IMR-90 (cell line): Measurements from ENCODE around the gene G3BP1. TPM values are rescaled to one million over a fixed set of nuclear protein-coding genes. Genes with fewer than 3 reads are reported as not detected.

Experiments
- ATAC-seq: fragments of 200-7000 bp; cut with Tn5 transposase; 2 replicates; pipeline ENCODE4 v1.9.1; 2020; ENCODE audit warnings: low read depth, mild to moderate bottlenecking, moderate library complexity
- BruUV-seq: library from RNA; stranded (reverse); fragments of 400-500 nt; replicated peaks from 2 replicates; lab custom pipeline; 2021; lab: Mats Ljungman, UMichigan
- CTCF ChIA-PET: fragments of 300-600 bp; formaldehyde crosslinking; extraction: SDS; loops from one replicate; lab custom pipeline; 2021; ENCODE audit warnings: antibody characterized with exemption; lab: Yijun Ruan, JAX
- POLR2A ChIA-PET: fragments of 300-600 bp; sonication (Branson Sonifier 250); formaldehyde crosslinking; loops from one replicate; lab custom pipeline; 2022; ENCODE audit warnings: antibody characterized with exemption; ENCODE audit not compliant: unreplicated experiment; lab: Charles Lee
- DNase-seq: peaks from one replicate; pipeline ENCODE4 v3.0.0; 2013
- H2AFZ ChIP-seq: replicated peaks from 2 replicates; pipeline ENCODE3; 2013; ENCODE audit warnings: low read length, mild to moderate bottlenecking; ENCODE audit not compliant: poor library complexity
- H2AK5ac ChIP-seq: 2 replicates; pipeline ENCODE4 v1.6.1; 2013; ENCODE audit warnings: low read depth, low read length, inconsistent platforms
- H2AK9ac ChIP-seq: replicated peaks from 2 replicates; pipeline ENCODE3; 2013; ENCODE audit warnings: mild to moderate bottlenecking, low read depth, low read length, moderate library complexity; ENCODE audit not compliant: poor library complexity
- H2BK120ac ChIP-seq: 2 replicates; pipeline ENCODE4 v1.6.1; 2013; ENCODE audit warnings: low read depth, low read length, inconsistent platforms
- H2BK15ac ChIP-seq: 3 replicates; pipeline ENCODE4 v1.6.1; 2013; ENCODE audit warnings: low read depth, low read length, inconsistent platforms
- H2BK20ac ChIP-seq: 2 replicates; pipeline ENCODE4 v1.6.1; 2013; ENCODE audit warnings: low read depth, mild to moderate bottlenecking, inconsistent platforms, low read length, moderate library complexity
- H2BK5ac ChIP-seq: 2 replicates; pipeline ENCODE4 v1.6.1; 2013; ENCODE audit warnings: mild to moderate bottlenecking, low read depth, low read length, inconsistent platforms; ENCODE audit not compliant: poor library complexity, severe bottlenecking
- H3K14ac ChIP-seq: replicated peaks from 2 replicates; pipeline ENCODE4 v1.6.1; 2013; ENCODE audit warnings: low read depth, low read length, inconsistent platforms
- H3K18ac ChIP-seq: 2 replicates; pipeline ENCODE4 v1.6.1; 2013; ENCODE audit warnings: low read depth, low read length, control low read depth
- H3K23ac ChIP-seq: 2 replicates; pipeline ENCODE4 v1.6.1; 2013; ENCODE audit warnings: low read depth, low read length, inconsistent platforms
- H3K27ac ChIP-seq: 2 replicates; pipeline ENCODE4 v1.5.1; 2013; ENCODE audit warnings: mild to moderate bottlenecking, control low read depth, low read length; ENCODE audit not compliant: insufficient read depth
- H3K27me3 ChIP-seq: 2 replicates; pipeline ENCODE4 v1.6.1; 2013; ENCODE audit warnings: low read length; ENCODE audit not compliant: control insufficient read depth, insufficient read depth
- H3K36me3 ChIP-seq: 2 replicates; pipeline ENCODE4 v1.6.1; 2013; ENCODE audit warnings: low read length, mixed read lengths; ENCODE audit not compliant: control insufficient read depth, insufficient read depth
- H3K4ac ChIP-seq: 2 replicates; pipeline ENCODE4 v1.6.1; 2013; ENCODE audit warnings: low read depth, low read length, inconsistent platforms
- H3K4me1 ChIP-seq: 2 replicates; pipeline ENCODE4 v1.6.1; 2013; ENCODE audit warnings: low read length, mixed read lengths; ENCODE audit not compliant: control insufficient read depth, insufficient read depth
- H3K4me2 ChIP-seq: 2 replicates; pipeline ENCODE4 v1.6.1; 2013; ENCODE audit warnings: low read depth, mild to moderate bottlenecking, control low read depth, low read length, moderate library complexity
- H3K4me3 ChIP-seq: 2 replicates; pipeline ENCODE4 v1.5.1; 2013; ENCODE audit warnings: low read depth, mild to moderate bottlenecking, control low read depth, low read length, moderate library complexity; ENCODE audit not compliant: insufficient read depth
- H3K56ac ChIP-seq: 2 replicates; pipeline ENCODE4 v1.6.1; 2013; ENCODE audit warnings: low read length, inconsistent platforms; ENCODE audit not compliant: insufficient read depth; ENCODE audit errors: extremely low read depth
- H3K79me1 ChIP-seq, 2 experiments: 2 replicates each; pipeline ENCODE4 v1.6.1; 2013; ENCODE audit warnings: low read length in 2 of 2, inconsistent platforms in 1 of 2, low read depth in 1 of 2
- H3K9ac ChIP-seq: 2 replicates; pipeline ENCODE4 v1.6.1; 2013; ENCODE audit warnings: low read depth, low read length, control low read depth
- H3K9me1 ChIP-seq: 2 replicates; pipeline ENCODE4 v1.6.1; 2013; ENCODE audit warnings: low read length, inconsistent platforms; ENCODE audit not compliant: insufficient read depth
- H3K9me3 ChIP-seq: 2 replicates; pipeline ENCODE4 v1.6.1; 2013; ENCODE audit warnings: low read length; ENCODE audit not compliant: control insufficient read depth, insufficient read depth
- H4K20me1 ChIP-seq: 2 replicates; pipeline ENCODE4 v1.6.1; 2013; ENCODE audit warnings: low read length, inconsistent platforms; ENCODE audit not compliant: insufficient read depth
- H4K5ac ChIP-seq: 2 replicates; pipeline ENCODE4 v1.6.1; 2013; ENCODE audit warnings: mild to moderate bottlenecking, low read depth, low read length, control low read depth
- H4K8ac ChIP-seq, 2 experiments: 2 replicates each; pipeline ENCODE4 v1.6.1; 2013; ENCODE audit warnings: low read depth in 2 of 2, low read length in 2 of 2, control low read depth in 1 of 2, inconsistent platforms in 1 of 2
- H4K91ac ChIP-seq: 2 replicates; pipeline ENCODE4 v1.6.1; 2013; ENCODE audit warnings: low read depth, low read length, inconsistent platforms; ENCODE audit not compliant: insufficient read depth
- CEBPB ChIP-seq: IDR thresholded peaks from 2 replicates; pipeline ENCODE4 v1.6.1; 2012; ENCODE audit warnings: low read depth, low read length, improper control_type of control experiment
- CHD1 ChIP-seq: IDR thresholded peaks from 2 replicates; pipeline ENCODE4 v1.6.1; 2012; ENCODE audit warnings: low read depth, low read length, improper control_type of control experiment
- CTCF ChIP-seq: conservative IDR thresholded peaks from 2 replicates; pipeline ENCODE4 v1.5.1; 2012; ENCODE audit warnings: mild to moderate bottlenecking, low read depth, low read length, improper control_type of control experiment
- ELK1 ChIP-seq: fragments of 150-350 bp; IDR thresholded peaks from 2 replicates; pipeline ENCODE4 v1.6.1; 2016; ENCODE audit warnings: low read depth, mild to moderate bottlenecking, low read length, moderate library complexity, borderline replicate concordance
- FOS ChIP-seq: fragments of 150-350 bp; IDR thresholded peaks from 2 replicates; pipeline ENCODE4 v1.6.1; 2016; ENCODE audit warnings: low read depth, low read length
- MAFK ChIP-seq: IDR thresholded peaks from 2 replicates; pipeline ENCODE4 v1.6.1; 2012; ENCODE audit warnings: low read depth, low read length, improper control_type of control experiment
- MAZ ChIP-seq: IDR thresholded peaks from 2 replicates; pipeline ENCODE4 v1.6.1; 2012; ENCODE audit warnings: low read depth, mild to moderate bottlenecking, low read length, improper control_type of control experiment, moderate library complexity, borderline replicate concordance
- MXI1 ChIP-seq: IDR thresholded peaks from 2 replicates; pipeline ENCODE4 v1.6.1; 2012; ENCODE audit warnings: low read depth, mild to moderate bottlenecking, low read length, moderate library complexity, borderline replicate concordance
- NFE2L2 ChIP-seq: fragments of 150-350 bp; IDR thresholded peaks from 2 replicates; pipeline ENCODE4 v1.6.1; 2016; ENCODE audit warnings: low read depth, mild to moderate bottlenecking, low read length
- POLR2A ChIP-seq: IDR thresholded peaks from 2 replicates; pipeline ENCODE4 v1.6.1; 2012; ENCODE audit warnings: mild to moderate bottlenecking, low read depth, low read length
- RAD21 ChIP-seq: IDR thresholded peaks from 2 replicates; pipeline ENCODE4 v1.6.1; 2012; ENCODE audit warnings: low read length, improper control_type of control experiment
- RCOR1 ChIP-seq: IDR thresholded peaks from 2 replicates; pipeline ENCODE4 v1.6.1; 2012; ENCODE audit warnings: mild to moderate bottlenecking, low read length, improper control_type of control experiment; ENCODE audit not compliant: insufficient replicate concordance
- RFX5 ChIP-seq: IDR thresholded peaks from 2 replicates; pipeline ENCODE4 v1.8.0; 2012; ENCODE audit warnings: low read depth, mild to moderate bottlenecking, low read length, moderate library complexity
- SMC3 ChIP-seq: fragments of 150-350 bp; IDR thresholded peaks from 2 replicates; pipeline ENCODE4 v1.6.1; 2016; ENCODE audit warnings: low read depth, mild to moderate bottlenecking, antibody characterized with exemption, low read length, moderate library complexity
- USF2 ChIP-seq: fragments of 150-350 bp; IDR thresholded peaks from 2 replicates; pipeline ENCODE4 v1.6.1; 2017; ENCODE audit warnings: mild to moderate bottlenecking, antibody characterized with exemption, low read length, low read depth
- WGBS, 2 experiments: methylation state at CpG; one replicate each; pipeline versions ENCODE4 v1.1.5 to v1.1.7; 2013; ENCODE audit warnings: missing lambda C conversion rate in 2 of 2; ENCODE audit not compliant: insufficient read length in 1 of 2; ENCODE audit errors: extremely low coverage in 2 of 2; 5-methylcytosine and 5-hydroxymethylcytosine counted together
- dilution Hi-C: fragments of 300-500 bp; cut with HindIII; formaldehyde crosslinking; loops from one replicate; pipeline ENCODE4 v1.14.3; 2018; ENCODE audit warnings: low sequenced_read_pairs; ENCODE audit not compliant: unreplicated experiment
- in situ Hi-C: fragments of 300-500 bp; cut with MboI; formaldehyde crosslinking; loops from 3 replicates; pipeline ENCODE4 v1.14.3; 2019; ENCODE audit warnings: low sequenced_read_pairs, inconsistent platforms, mixed read lengths
- intact Hi-C: fragments of 100-400 bp; cut with micrococcal nuclease; formaldehyde crosslinking; loops from 2 replicates; pipeline ENCODE4 v1.10.0; 2022
- polyA plus RNA-seq, 3 experiments: library from polyadenylated mRNA; depleted of rRNA; stranded (reverse); fragments of >200 nt; gene quantifications; 2 replicates each; pipeline ENCODE4 v1.2.3, GENCODE V29; 2012; ENCODE audit warnings: low replicate concordance in 1 of 3
- total RNA-seq: library from RNA; depleted of rRNA; stranded (reverse); fragments of >200 nt; gene quantifications from 2 replicates; pipeline ENCODE4 v1.2.3, GENCODE V29; 2012

G3BP1 gene
- total and polyA plus RNA-seq, 2 of the 4 experiments (the other 2 are of a cell fraction), result 40.2 to 482 TPM

- Histone ChIP-seq H4K20me1 (peaks cover 43% of the 10 kb centered on the region), H3K4me3 (no peak overlapping the region), H3K9me3 (no peaks in the 10 kb centered on the region), H3K4me2 (no peak overlapping the region), H3K23ac (no peak overlapping the region), H2AFZ (no peak overlapping the region), H3K27me3 (no peaks in the 10 kb centered on the region), H3K14ac (no peak overlapping the region), H4K91ac (no peak overlapping the region), H4K5ac (no peak overlapping the region), H3K36me3 (peaks cover 42% of the 10 kb centered on the region), H3K9ac (no peak overlapping the region), H2BK15ac (no peak overlapping the region), H3K9me1 (no peaks in the 10 kb centered on the region; the same call in 1 of the 2 replicates), H3K4me1 (no peaks in the 10 kb centered on the region; the same call in 1 of the 2 replicates), H3K4ac (no peak overlapping the region), H3K56ac (no peak overlapping the region), H2AK5ac (no peak overlapping the region), H2BK120ac (no peak overlapping the region), H2BK20ac (no peak overlapping the region), H4K8ac (no peak overlapping the region), H3K27ac (no peak overlapping the region), H3K18ac (no peak overlapping the region), H3K79me1 (peaks cover 44 to 61% of the 10 kb centered on the region in 2 experiments), H2BK5ac (no peak overlapping the region), H2AK9ac (no peak overlapping the region)
- WGBS, 2 experiments, result 100% methylated on average over 1 of the region's 3 CpGs; no CpG with 5 or more reads in 1 of the 2 experiments
- no peak for ATAC-seq
- in situ Hi-C loops, result no loop called here
- intact Hi-C loops, result no loop called here
- dilution Hi-C loops, result no loop called here
- no TSS peak for BruUV-seq
- DNase-seq, result no peak
- CTCF ChIA-PET, result no interaction called here
- POLR2A ChIA-PET, result no interaction called here
- TF ChIP-seq CHD1 (no peak), FOS (no peak), MAZ (no peak), CEBPB (no peak), ELK1 (no peak), MAFK (no peak), RCOR1 (no peak), RFX5 (no peak), POLR2A (no peak), USF2 (no peak), SMC3 (no peak), CTCF (no peak), NFE2L2 (no peak), MXI1 (no peak), RAD21 (no peak)
These were observed 21.6 kb downstream of the G3BP1 start for GRCh38 chr5:151793358-151793757.
